Measurements from ENCODE around the gene RGL2.
"Not testable (repeated sequence)": the region's sequence is repeated elsewhere in the genome, so short reads cannot be mapped to it uniquely, and the experiment has no call there.

The RGL2 gene

DNA sequence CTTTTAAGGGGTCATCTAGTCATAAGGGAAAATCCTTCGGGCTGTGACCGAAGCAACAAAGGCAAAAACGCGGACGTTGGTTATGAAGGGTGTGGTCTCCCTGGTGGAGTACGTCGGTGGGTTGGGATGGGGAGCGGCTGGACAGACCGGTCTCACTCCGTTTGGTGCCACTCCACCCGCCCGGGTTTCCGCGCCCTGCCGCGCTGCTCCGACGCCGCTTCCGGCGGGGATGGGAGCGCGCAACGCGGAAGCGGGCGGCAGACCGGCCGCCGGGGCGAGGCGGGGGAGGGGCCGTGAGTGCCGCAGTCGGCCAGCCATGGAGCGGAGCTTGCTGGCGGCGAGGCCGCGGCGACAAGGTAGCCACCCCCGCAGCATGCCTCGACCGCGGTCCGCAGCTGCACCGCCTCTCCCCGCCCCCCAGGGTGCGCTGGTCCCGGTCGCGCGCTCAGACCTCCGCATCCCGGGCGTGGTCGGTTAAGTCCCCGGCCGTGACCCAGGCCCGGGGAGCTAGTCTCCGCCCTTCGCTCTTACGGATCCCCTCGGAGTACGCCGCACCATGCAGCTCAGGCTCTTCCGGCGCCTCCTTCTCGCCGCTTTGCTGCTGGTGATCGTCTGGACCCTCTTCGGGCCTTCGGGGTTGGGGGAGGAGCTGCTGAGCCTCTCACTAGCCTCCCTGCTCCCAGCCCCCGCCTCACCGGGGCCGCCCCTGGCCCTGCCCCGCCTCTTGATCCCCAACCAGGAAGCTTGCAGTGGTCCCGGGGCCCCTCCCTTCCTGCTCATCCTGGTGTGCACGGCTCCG is 21.7 kb downstream of the RGL2 start, which contains the start of gene B3GALT4:
B3GALT4 (plus strand) TSS at position 260 of the 799 bp plus-strand sequence; CDS start at position 557, 297 bp downstream.
- peak within 1 kb of the TSS; percentile 94 for H3K4me3 ChIP-seq (ENCODE audit: low read length)
- peaks cover 82% of the 10 kb centered on the region for H3K36me3 ChIP-seq (ENCODE audit: insufficient read depth, low read depth, low read length)

DNA sequence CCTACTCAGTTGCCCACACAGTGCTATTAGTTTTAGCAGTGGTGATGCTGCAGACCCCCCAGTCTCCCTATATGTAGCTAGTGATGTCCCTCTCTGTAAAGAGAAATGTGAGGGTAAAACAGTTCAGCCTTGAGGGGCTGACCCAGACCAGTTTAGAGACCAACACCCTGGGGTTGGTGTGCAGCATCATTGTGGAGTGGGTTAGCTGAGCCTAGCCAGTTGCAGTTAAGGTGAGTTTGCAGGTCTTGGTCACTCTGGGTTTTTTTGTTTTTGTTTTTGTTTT is 22.2 kb downstream of the RGL2 start:
- Histone ChIP-seq H3K9me3 (ENCODE audit: insufficient read depth, low read depth, low read length) (no peaks in the 10 kb centered on the region), H3K4me1 (ENCODE audit: insufficient read depth, low read length) (peaks cover 13% of the 10 kb centered on the region), H3K36me3 (ENCODE audit: insufficient read depth, low read depth, low read length) (peaks cover 79% of the 10 kb centered on the region), H3K9ac (ENCODE audit: low read depth, low read length) (peak overlapping the region; percentile 98; the same call in 1 of the 2 replicates), H3K4me3 (ENCODE audit: low read length) (peak overlapping the region; percentile 94), H3K27ac (ENCODE audit: low read length) (peak overlapping the region; percentile 50), H3K27me3 (ENCODE audit: insufficient read depth, low read length) (no peaks in the 10 kb centered on the region)

More for the DNA sequence above, 21.7 kb downstream of the RGL2 start, which contains the start of gene B3GALT4:
- peaks cover 13% of the 10 kb centered on the region for H3K4me1 ChIP-seq (ENCODE audit: insufficient read depth, low read length)
- H3K27ac ChIP-seq (ENCODE audit: low read length): peak within 1 kb of the TSS; percentile 66
- no peaks in the 10 kb centered on the region for H3K9me3 ChIP-seq (ENCODE audit: insufficient read depth, low read depth, low read length)
- H3K9ac ChIP-seq (ENCODE audit: low read depth, low read length): peak within 1 kb of the TSS; percentile 98
- H3K27me3 ChIP-seq (ENCODE audit: insufficient read depth, low read length): no peaks in the 10 kb centered on the region

DNA sequence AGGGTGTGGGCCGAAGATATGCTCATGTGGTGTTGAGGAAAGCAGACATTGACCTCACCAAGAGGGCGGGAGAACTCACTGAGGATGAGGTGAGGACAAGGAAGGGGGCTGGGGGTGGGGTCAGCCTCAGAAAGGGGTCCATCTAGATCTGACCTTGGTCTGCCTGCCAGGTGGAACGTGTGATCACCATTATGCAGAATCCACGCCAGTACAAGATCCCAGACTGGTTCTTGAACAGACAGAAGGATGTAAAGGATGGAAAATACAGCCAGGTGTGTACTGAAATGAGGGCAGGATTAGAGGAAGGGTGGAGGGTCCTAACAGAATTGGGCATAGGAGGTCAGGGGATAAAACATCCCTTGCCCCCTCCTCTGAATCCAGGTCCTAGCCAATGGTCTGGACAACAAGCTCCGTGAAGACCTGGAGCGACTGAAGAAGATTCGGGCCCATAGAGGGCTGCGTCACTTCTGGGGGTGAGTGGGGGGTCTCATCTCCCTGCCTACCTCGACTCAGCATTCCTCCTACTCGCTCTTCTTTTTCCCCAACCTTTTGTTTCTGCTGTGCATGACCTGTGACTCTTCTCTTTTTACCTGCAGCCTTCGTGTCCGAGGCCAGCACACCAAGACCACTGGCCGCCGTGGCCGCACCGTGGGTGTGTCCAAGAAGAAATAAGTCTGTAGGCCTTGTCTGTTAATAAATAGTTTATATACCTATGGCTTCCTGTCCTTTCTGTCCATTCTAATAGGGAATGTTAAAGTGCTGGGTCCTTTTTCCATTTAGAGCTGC is 22.8 kb downstream of the RGL2 start:
- peaks cover 13% of the 10 kb centered on the region for H3K4me1 ChIP-seq (ENCODE audit: insufficient read depth, low read length)
- H3K9me3 ChIP-seq (ENCODE audit: insufficient read depth, low read depth, low read length); H3K27me3 ChIP-seq (ENCODE audit: insufficient read depth, low read length): not testable (repeated sequence)
- H3K4me3 ChIP-seq (ENCODE audit: low read length): peak overlapping the region; percentile 94
- H3K36me3 ChIP-seq (ENCODE audit: insufficient read depth, low read depth, low read length): peaks cover 74% of the 10 kb centered on the region
- H3K9ac ChIP-seq (ENCODE audit: low read depth, low read length): peak overlapping the region; percentile 98; the same call in 1 of the 2 replicates
- peak overlapping the region; percentile 50 for H3K27ac ChIP-seq (ENCODE audit: low read length)

DNA sequence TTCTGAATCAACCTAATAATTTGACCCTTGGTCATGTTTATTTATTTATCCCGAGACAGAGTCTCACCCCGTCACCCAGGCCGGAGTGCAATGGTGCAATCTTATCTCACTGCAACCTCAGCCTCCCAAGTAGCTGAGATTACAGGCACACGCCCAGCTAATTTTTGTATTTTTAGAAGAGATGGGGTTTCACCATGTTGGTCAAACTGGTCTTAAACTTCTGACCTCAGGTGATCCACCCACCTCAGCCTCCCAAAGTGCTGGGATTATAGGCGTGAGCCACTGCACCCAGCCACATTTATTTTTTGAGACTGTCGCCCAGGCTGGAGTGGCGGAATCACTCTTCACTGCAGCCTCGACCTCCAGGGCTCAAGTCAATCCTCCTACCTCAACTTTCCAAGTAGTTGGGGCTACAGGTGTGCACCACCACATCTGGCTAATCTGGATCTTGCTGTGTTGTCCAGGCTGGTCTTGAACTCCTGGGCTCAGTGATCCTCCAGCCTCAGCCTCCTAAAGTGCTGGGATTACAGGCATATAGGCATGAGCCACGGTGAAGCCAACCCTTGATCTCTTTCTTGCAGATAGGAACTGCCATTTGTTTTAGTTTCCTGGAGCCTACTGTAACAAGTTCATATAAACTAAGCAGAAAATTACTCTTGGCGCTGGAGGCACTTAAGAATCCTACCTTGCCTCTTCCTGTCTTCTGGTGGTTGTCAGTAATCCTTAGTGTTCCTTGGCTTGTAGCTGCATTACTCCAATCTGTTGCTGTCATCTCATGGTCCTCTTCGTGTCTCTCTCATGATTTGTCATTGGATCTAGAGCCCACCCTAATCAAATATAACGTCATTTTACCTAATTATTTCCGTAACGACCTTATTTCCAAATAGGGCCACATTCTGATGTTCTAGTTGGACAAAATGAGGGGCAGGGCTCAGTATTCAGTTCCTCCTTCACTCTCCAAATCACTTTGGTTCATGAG is 24.5 kb downstream of the RGL2 start:
- Histone ChIP-seq H3K4me3 (ENCODE audit: low read length) (peak overlapping the region; percentile 94), H3K27ac (ENCODE audit: low read length) (no peak overlapping the region), H3K4me1 (ENCODE audit: insufficient read depth, low read length) (peaks cover 13% of the 10 kb centered on the region), H3K9me3 (ENCODE audit: insufficient read depth, low read depth, low read length) (no peaks in the 10 kb centered on the region), H3K27me3 (ENCODE audit: insufficient read depth, low read length) (no peaks in the 10 kb centered on the region), H3K36me3 (ENCODE audit: insufficient read depth, low read depth, low read length) (peaks cover 63% of the 10 kb centered on the region), H3K9ac (ENCODE audit: low read depth, low read length) (peak overlapping the region; percentile 98)

DNA sequence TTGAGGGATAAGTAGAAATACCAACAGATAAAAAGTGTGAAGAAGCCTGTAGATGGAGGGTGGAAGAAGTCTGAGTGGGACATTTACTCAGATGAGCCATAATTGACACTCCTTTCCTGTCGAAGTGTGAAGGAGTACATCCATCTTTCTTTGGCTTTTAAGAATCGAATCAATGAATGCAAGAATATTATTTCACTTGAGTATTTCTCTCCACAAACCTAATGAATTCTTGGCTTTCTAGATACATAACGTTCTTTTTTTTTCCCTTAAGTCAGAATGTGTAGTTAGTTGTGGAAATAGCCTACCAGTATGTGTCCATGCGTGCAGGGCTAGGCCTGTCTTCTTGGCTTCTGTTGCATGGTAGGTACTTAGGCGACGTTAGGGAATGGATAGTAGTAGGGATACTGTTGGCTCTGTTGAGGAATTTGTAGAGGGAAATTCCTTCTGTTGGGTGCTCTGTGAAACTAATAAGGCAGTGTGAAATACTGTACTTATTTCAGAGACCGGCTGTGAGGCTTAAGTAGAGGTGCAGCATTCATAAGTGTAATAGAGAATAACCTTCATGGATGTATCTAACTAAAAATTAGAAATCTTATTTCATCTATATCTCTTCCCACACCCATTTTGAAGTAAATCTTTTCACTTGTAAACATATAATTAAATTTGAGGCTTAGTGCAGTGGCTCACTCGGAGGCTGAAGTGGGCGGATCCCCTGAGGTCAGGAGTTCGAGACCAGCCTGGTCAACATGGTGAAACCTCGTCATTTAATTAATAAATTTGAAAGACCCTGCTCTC is 25.4 kb downstream of the RGL2 start:
- H3K27ac ChIP-seq (ENCODE audit: low read length): no peak overlapping the region
- peak overlapping the region; percentile 94 for H3K4me3 ChIP-seq (ENCODE audit: low read length)
- peaks cover 13% of the 10 kb centered on the region for H3K4me1 ChIP-seq (ENCODE audit: insufficient read depth, low read length)
- peaks cover 63% of the 10 kb centered on the region for H3K36me3 ChIP-seq (ENCODE audit: insufficient read depth, low read depth, low read length)
- no peaks in the 10 kb centered on the region for H3K9me3 ChIP-seq (ENCODE audit: insufficient read depth, low read depth, low read length)
- H3K9ac ChIP-seq (ENCODE audit: low read depth, low read length): peak overlapping the region; percentile 98
- no peaks in the 10 kb centered on the region for H3K27me3 ChIP-seq (ENCODE audit: insufficient read depth, low read length)

DNA sequence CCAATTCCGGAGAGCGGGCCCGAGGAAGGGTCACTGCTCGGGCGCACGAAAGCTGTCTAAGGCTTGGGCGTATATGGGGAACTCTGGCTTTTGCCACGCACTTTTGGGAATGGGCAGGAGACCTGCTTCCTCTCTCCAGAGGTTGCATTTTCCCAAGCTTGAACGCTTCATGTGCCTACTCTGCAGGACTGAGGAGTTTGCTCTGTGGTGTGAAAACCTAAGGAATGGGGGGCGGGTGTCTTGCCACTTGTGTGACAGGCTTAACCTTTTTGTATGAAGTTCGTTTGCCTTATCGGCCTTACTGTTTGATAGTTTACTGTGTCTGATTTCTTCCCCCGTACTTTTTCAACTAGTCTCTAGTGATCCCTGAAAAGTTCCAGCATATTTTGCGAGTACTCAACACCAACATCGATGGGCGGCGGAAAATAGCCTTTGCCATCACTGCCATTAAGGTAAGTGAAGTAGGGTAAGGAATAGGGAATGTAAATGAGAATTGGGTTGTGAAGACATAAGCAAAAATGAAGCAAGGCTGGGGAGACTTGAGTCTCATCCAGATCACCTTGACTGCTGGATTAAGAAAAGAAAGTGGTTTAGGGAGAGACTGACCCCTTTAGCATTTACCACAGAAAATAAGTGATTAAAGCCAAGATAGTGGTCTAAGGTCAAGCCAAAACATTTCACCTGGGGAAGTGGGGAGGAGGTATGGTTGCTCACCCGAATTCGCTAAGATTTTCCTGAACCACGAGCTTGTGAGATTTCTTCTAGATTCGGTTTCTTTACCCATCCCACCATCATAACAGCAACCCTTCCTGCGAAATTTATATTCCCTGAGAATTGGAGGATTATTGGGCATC is 26.2 kb downstream of the RGL2 start:
- H3K36me3 ChIP-seq (ENCODE audit: insufficient read depth, low read depth, low read length): peaks cover 69% of the 10 kb centered on the region
- H3K27me3 ChIP-seq (ENCODE audit: insufficient read depth, low read length): no peaks in the 10 kb centered on the region
- peak overlapping the region; percentile 98 for H3K9ac ChIP-seq (ENCODE audit: low read depth, low read length)
- H3K4me3 ChIP-seq (ENCODE audit: low read length): peak overlapping the region; percentile 94
- H3K9me3 ChIP-seq (ENCODE audit: insufficient read depth, low read depth, low read length): no peaks in the 10 kb centered on the region
- H3K4me1 ChIP-seq (ENCODE audit: insufficient read depth, low read length): peaks cover 13% of the 10 kb centered on the region
- H3K27ac ChIP-seq (ENCODE audit: low read length): peak overlapping the region; percentile 98

DNA sequence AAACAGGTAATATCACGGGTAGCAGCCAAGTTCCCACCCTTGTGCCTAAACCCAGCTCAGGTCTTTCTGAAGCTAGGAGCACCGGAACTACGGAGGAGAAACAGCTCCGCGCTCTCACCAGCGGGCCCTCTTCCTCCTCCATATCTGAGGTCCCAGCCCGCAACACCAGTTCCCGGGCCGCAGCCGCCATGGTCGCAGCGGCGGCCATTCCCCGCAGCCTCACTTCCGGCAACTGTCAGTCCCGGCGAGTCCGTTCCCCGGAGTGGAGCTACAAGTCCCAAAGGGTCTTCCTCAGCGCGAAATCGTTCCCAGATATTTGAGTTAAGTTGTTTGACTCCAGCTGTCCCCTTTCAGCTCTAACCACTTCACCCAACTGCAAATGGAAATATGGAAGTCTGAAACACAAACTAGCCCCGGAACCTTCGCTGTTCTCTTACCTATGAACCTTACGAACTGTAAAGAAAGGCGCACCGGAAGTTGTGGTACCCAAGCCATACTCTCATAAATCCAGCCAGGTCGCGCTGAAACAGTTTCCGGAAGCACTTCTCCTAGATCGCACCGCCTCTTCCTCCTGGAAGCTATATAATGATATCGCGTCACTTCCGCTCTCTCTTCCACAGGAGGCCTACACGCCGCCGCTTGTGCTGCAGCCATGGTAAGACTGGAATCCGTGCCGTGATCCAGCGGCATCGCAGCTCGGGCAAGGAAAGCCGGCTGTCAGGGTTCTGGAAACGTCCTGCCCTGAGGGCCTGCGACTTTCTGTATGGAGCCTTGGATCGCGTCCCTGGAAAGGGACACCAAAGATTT is 27.1 kb downstream of the RGL2 start, which contains the start of the genes RPS18 and VPS52:
RPS18 (plus strand) TSS at position 608 of the 807 bp plus-strand sequence; CDS start at position 653, 45 bp downstream.
VPS52 (minus strand) TSS at position 409 of the 807 bp plus-strand sequence; CDS start at position 208, 201 bp downstream.
- H3K36me3 ChIP-seq (ENCODE audit: insufficient read depth, low read depth, low read length): peaks cover 76% of the 10 kb centered on the region

DNA sequence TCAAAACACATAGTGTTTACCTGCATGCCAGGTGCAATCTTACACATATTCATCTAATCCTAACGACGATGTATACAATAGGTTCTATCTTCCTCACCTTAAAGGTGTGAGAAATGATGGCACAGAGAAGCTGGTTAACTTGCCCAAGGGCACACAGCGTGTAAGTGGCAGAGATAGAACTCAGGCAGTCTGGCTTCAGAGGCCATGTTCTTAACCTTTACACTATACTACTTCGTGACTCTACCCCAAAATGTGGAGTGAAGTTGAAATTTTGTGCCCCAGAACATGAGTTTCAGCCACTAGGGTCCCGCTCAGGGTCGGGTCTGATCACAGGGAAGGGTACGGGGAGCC is 27.6 kb downstream of the RGL2 start:
- peaks cover 10% of the 10 kb centered on the region for H3K4me1 ChIP-seq (ENCODE audit: insufficient read depth, low read length)
- H3K9ac ChIP-seq (ENCODE audit: low read depth, low read length): peak overlapping the region; percentile 98
- H3K4me3 ChIP-seq (ENCODE audit: low read length): peak overlapping the region; percentile 94
- peaks cover 76% of the 10 kb centered on the region for H3K36me3 ChIP-seq (ENCODE audit: insufficient read depth, low read depth, low read length)
- peak overlapping the region; percentile 98 for H3K27ac ChIP-seq (ENCODE audit: low read length)
- no peaks in the 10 kb centered on the region for H3K9me3 ChIP-seq (ENCODE audit: insufficient read depth, low read depth, low read length)
- H3K27me3 ChIP-seq (ENCODE audit: insufficient read depth, low read length): no peaks in the 10 kb centered on the region

More for the DNA sequence above, 27.1 kb downstream of the RGL2 start, which contains the start of the genes RPS18 and VPS52:
- peak within 1 kb of the TSS; percentile 98 for H3K27ac ChIP-seq (ENCODE audit: low read length)
- H3K9me3 ChIP-seq (ENCODE audit: insufficient read depth, low read depth, low read length): no peaks in the 10 kb centered on the region
- H3K4me3 ChIP-seq (ENCODE audit: low read length): peak within 1 kb of the TSS; percentile 94
- H3K27me3 ChIP-seq (ENCODE audit: insufficient read depth, low read length): no peaks in the 10 kb centered on the region
- H3K9ac ChIP-seq (ENCODE audit: low read depth, low read length): peak within 1 kb of the TSS; percentile 98
- peaks cover 13% of the 10 kb centered on the region for H3K4me1 ChIP-seq (ENCODE audit: insufficient read depth, low read length)

DNA sequence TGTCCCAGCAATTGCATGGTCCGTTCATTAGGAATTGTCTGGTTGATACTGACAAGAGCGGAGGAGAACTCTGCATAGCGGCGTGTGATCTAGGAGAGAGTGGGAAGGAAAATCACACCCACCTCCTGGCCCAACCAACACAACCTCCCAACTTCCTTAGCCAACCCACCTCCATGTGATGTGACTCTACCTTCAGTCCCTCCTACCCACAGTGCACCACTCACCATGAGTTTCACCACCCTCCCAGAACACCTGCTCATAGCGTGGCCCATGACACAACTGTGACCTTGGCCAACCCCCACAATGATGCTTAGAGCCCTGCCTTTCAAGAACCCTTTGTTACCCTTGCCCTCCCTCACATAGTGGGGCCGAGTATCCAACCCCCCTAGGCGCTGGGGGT is 34.7 kb downstream of the RGL2 start:
- Histone ChIP-seq H3K27me3 (ENCODE audit: insufficient read depth, low read length) (no peaks in the 10 kb centered on the region), H3K9ac (ENCODE audit: low read depth, low read length) (no peak overlapping the region), H3K9me3 (ENCODE audit: insufficient read depth, low read depth, low read length) (no peaks in the 10 kb centered on the region), H3K4me1 (ENCODE audit: insufficient read depth, low read length) (no peaks in the 10 kb centered on the region), H3K4me3 (ENCODE audit: low read length) (no peak overlapping the region), H3K27ac (ENCODE audit: low read length) (no peak overlapping the region), H3K36me3 (ENCODE audit: insufficient read depth, low read depth, low read length) (peaks cover 74% of the 10 kb centered on the region)

Measured in iPS-20b (cell line).